OCI-M2 (cell line): Measurements from ENCODE around the gene HES4.

Source experiments
- DNase-seq: peaks from one replicate; lab custom pipeline; 2025; ENCODE audit not compliant: unreplicated experiment; lab: John Stamatoyannopoulos, UW

Gene HES4

GRCh38 chr1:969260-969855 is 30.5 kb downstream of the HES4 start:
- DNase-seq = no peak

GRCh38 chr1:967466-968343 is 32.2 kb downstream of the HES4 start:
- no peak for DNase-seq

GRCh38 chr1:966704-967300 is 33.1 kb downstream of the HES4 start:
- DNase-seq = no peak

- DNase-seq = no peak
These were observed 33.7 kb downstream of the HES4 start, which contains the start of gene PLEKHN1 for GRCh38 chr1:966135-966703. PLEKHN1 (plus strand) TSS chr1:966482; CDS start chr1:966532, 50 bp downstream.

- no peak for DNase-seq
These were observed 34.3 kb downstream of the HES4 start for GRCh38 chr1:965526-966134.

GRCh38 chr1:964691-965525 is 35.0 kb downstream of the HES4 start:
- no peak for DNase-seq

- DNase-seq = no peak
These were observed 36.0 kb downstream of the HES4 start for GRCh38 chr1:963746-964525.

- no peak for DNase-seq
These were observed 36.6 kb downstream of the HES4 start for GRCh38 chr1:963301-963651.

- no peak for DNase-seq
These were observed 37.3 kb downstream of the HES4 start for GRCh38 chr1:962381-963300.

GRCh38 chr1:961132-961669 is 38.7 kb downstream of the HES4 start:
- no peak for DNase-seq

- DNase-seq = no peak
These were observed 39.4 kb downstream of the HES4 start, which contains the start of gene KLHL17 for GRCh38 chr1:960363-961131. KLHL17 (plus strand) TSS chr1:960584; CDS start chr1:960694, 110 bp downstream.

GRCh38 chr1:959731-960362 is 40.0 kb downstream of the HES4 start:
- DNase-seq = no peak

- DNase-seq = peak; percentile 41
These were observed 40.8 kb downstream of the HES4 start, which contains the start of gene NOC2L for GRCh38 chr1:958823-959730. NOC2L (minus strand) TSS chr1:959256; CDS start chr1:959240, 16 bp downstream.

- DNase-seq = no peak
These were observed 43.3 kb downstream of the HES4 start for GRCh38 chr1:956636-957035.

- DNase-seq = no peak
These were observed 44.4 kb downstream of the HES4 start for GRCh38 chr1:955474-955873.

GRCh38 chr1:954927-955326 is 45.0 kb downstream of the HES4 start:
- DNase-seq = no peak
